HG03064 (cell line): ENCODE data around the gene LAMA4.

ENCODE experiments used
- ATAC-seq: cut with Tn5 transposase; IDR thresholded peaks from one replicate; pipeline ENCODE4 v1.9.1; 2021; ENCODE audit warnings: low read depth; ENCODE audit not compliant: unreplicated experiment

LAMA4 gene

GRCh38 chr6:112191509-112192020 is 62.8 kb downstream of the LAMA4 start:
- ATAC-seq: no peak

GRCh38 chr6:112190164-112190563 is 64.2 kb downstream of the LAMA4 start:
- ATAC-seq: no peak

GRCh38 chr6:112189494-112189893 is 64.9 kb downstream of the LAMA4 start:
- ATAC-seq: no peak

- no peak for ATAC-seq
These were observed 65.5 kb downstream of the LAMA4 start for GRCh38 chr6:112188906-112189305.

- ATAC-seq: no peak
These were observed 66.6 kb downstream of the LAMA4 start for GRCh38 chr6:112187736-112188135.

- ATAC-seq: no peak
These were observed 69.4 kb downstream of the LAMA4 start for GRCh38 chr6:112184951-112185350.

- no peak for ATAC-seq
These were observed 71.1 kb downstream of the LAMA4 start for GRCh38 chr6:112183271-112183671.

GRCh38 chr6:112181130-112181529 is 73.2 kb downstream of the LAMA4 start:
- ATAC-seq: no peak

- peak; percentile 78 for ATAC-seq
These were observed 74.1 kb downstream of the LAMA4 start for GRCh38 chr6:112180095-112180820.

GRCh38 chr6:112179631-112180030 is 74.7 kb downstream of the LAMA4 start:
- ATAC-seq: no peak

GRCh38 chr6:112178846-112179245 is 75.5 kb downstream of the LAMA4 start:
- ATAC-seq: no peak

GRCh38 chr6:112177092-112177491 is 77.3 kb downstream of the LAMA4 start:
- ATAC-seq: no peak

- no peak for ATAC-seq
These were observed 78.2 kb downstream of the LAMA4 start for GRCh38 chr6:112176175-112176574.

GRCh38 chr6:112173221-112173804 is 81.1 kb downstream of the LAMA4 start:
- ATAC-seq: no peak

- ATAC-seq: no peak
These were observed 81.8 kb downstream of the LAMA4 start for GRCh38 chr6:112172540-112172939.

GRCh38 chr6:112169541-112169940 is 84.8 kb downstream of the LAMA4 start:
- ATAC-seq: no peak

- ATAC-seq: peak; percentile 98
These were observed 90.8 kb downstream of the LAMA4 start for GRCh38 chr6:112163295-112164257.

- ATAC-seq: no peak
These were observed 93.6 kb downstream of the LAMA4 start for GRCh38 chr6:112160745-112161144.

GRCh38 chr6:112156668-112157067 is 97.7 kb downstream of the LAMA4 start:
- ATAC-seq: no peak

- ATAC-seq: no peak
These were observed 98.5 kb downstream of the LAMA4 start for GRCh38 chr6:112155886-112156285.

- ATAC-seq: no peak
These were observed 99.7 kb downstream of the LAMA4 start for GRCh38 chr6:112154711-112155110.
